Esophagus muscularis mucosa (tissue), 4 donors: ENCODE measurements around the gene ZNF83.

Source experiments
- EP300 ChIP-seq: sonication (generic); formaldehyde crosslinking; IDR thresholded peaks from one replicate; pipeline ENCODE4 v1.6.1; 2017; ENCODE audit warnings: antibody characterized with exemption
- POLR2A ChIP-seq: fragments of 450-650 bp; IDR thresholded peaks from one replicate; pipeline ENCODE4 v1.6.1; 2017; ENCODE audit warnings: antibody characterized with exemption, moderate library complexity, mild to moderate bottlenecking, low read depth
- POLR2AphosphoS5 ChIP-seq, 2 donors: sonication (generic); formaldehyde crosslinking; IDR thresholded peaks; one replicate each; pipeline ENCODE4 v1.6.1; 2017; ENCODE audit warnings: antibody characterized with exemption in 2 of 2
- TF ChIP-seq, protein P1 (sequence below), 3 experiments: fragments of 200-600 bp in 2 of 3; fragments of 450-650 bp in 1 of 3; sonication (generic) in 2 of 3; IDR thresholded peaks; one replicate each; pipeline ENCODE4 v1.5.1; 2017 to 2019; ENCODE audit warnings: antibody characterized with exemption in 3 of 3, mild to moderate bottlenecking in 2 of 3, moderate library complexity in 1 of 3

DNA sequence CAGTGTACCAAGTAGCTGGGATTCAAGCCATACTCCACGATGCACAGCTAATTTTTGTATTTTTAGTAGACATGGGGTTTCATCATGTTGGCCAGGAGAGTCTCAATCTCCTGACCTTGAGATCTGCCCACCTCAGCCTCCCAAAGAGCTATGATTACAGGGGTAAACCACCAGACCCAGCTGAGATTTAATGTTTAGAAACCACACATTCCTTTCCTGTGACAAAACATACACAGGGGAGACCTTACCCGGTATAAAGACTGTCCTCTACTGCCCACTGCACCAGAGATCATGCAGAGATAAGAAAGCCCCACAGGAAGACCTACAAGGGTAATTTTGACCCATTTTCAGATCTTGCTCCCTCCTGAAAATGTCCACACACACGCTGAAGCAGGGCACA, 22.8 kb upstream of the ZNF83 start:
- TF ChIP-seq, protein P1, sequence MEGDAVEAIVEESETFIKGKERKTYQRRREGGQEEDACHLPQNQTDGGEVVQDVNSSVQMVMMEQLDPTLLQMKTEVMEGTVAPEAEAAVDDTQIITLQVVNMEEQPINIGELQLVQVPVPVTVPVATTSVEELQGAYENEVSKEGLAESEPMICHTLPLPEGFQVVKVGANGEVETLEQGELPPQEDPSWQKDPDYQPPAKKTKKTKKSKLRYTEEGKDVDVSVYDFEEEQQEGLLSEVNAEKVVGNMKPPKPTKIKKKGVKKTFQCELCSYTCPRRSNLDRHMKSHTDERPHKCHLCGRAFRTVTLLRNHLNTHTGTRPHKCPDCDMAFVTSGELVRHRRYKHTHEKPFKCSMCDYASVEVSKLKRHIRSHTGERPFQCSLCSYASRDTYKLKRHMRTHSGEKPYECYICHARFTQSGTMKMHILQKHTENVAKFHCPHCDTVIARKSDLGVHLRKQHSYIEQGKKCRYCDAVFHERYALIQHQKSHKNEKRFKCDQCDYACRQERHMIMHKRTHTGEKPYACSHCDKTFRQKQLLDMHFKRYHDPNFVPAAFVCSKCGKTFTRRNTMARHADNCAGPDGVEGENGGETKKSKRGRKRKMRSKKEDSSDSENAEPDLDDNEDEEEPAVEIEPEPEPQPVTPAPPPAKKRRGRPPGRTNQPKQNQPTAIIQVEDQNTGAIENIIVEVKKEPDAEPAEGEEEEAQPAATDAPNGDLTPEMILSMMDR (IDR thresholded peaks at IDR 0.05) = no peak
- no peak for TF ChIP-seq POLR2A
- no peak for TF ChIP-seq POLR2AphosphoS5 (IDR thresholded peaks at IDR 0.05)
- TF ChIP-seq EP300 = no peak
